ENCODE measurements around the gene SNAPC3. TPM values are rescaled to one million over a fixed set of nuclear protein-coding genes. Genes with fewer than 3 reads are reported as not detected.
"Not testable (repeated sequence)": the region's sequence is repeated elsewhere in the genome, so short reads cannot be mapped to it uniquely, and the experiment has no call there.

Gene SNAPC3
- total RNA-seq = 30.9 TPM
- long read RNA-seq, full-length matches to known transcripts = 41 of 57 reads
- long read RNA-seq, partial matches to known transcripts = 6 of 57 reads
- long read RNA-seq, other reads (novel, unspliced or antisense) = 10 of 57 reads

- DNase-seq = peak; percentile 97
- peak; percentile 100 for ATAC-seq
Observed at GRCh38 chr9:15422372-15423230, at the start of gene SNAPC3. TSS of gene SNAPC3 (plus strand) at chr9:15422876. CDS start at chr9:15422880, 4 bp downstream.

GRCh38 chr9:15373881-15374280, 48.8 kb upstream of the SNAPC3 start:
- no peak for ATAC-seq
- no peak for DNase-seq
- intact Hi-C loops (cut with micrococcal nuclease) = no loop called here

More at GRCh38 chr9:15422372-15423230, at the start of gene SNAPC3:
- intact Hi-C loops (cut with micrococcal nuclease) = loop anchor here (10.0 kb wide), 1 partner anchor 118 kb away; the partner anchor contains the start of gene TTC39B

- intact Hi-C loops (cut with micrococcal nuclease) = no loop called here
- ATAC-seq (no peak), DNase-seq (no peak)
Observed at GRCh38 chr9:15374310-15374709, 48.4 kb upstream of the SNAPC3 start.

GRCh38 chr9:15374825-15375224, 47.9 kb upstream of the SNAPC3 start:
- no peak for ATAC-seq

GRCh38 chr9:15377625-15378540, 44.8 kb upstream of the SNAPC3 start:
- intact Hi-C loops (cut with micrococcal nuclease) = no loop called here
- no peak for ATAC-seq
- no peak for DNase-seq

More at GRCh38 chr9:15374825-15375224, 47.9 kb upstream of the SNAPC3 start:
- DNase-seq = no peak
- intact Hi-C loops (cut with micrococcal nuclease) = no loop called here

GRCh38 chr9:15379317-15379716, 43.4 kb upstream of the SNAPC3 start:
- DNase-seq; ATAC-seq; intact Hi-C loops (cut with micrococcal nuclease): not testable (repeated sequence)

- DNase-seq; intact Hi-C loops (cut with micrococcal nuclease); ATAC-seq: not testable (repeated sequence)
Observed at GRCh38 chr9:15379888-15380287, 42.8 kb upstream of the SNAPC3 start.

- DNase-seq = no peak
- intact Hi-C loops (cut with micrococcal nuclease) = no loop called here
- no peak for ATAC-seq
Observed at GRCh38 chr9:15381491-15381890, 41.2 kb upstream of the SNAPC3 start.

- ATAC-seq = no peak
- intact Hi-C loops (cut with micrococcal nuclease) = no loop called here
Observed at GRCh38 chr9:15386465-15386864, 36.2 kb upstream of the SNAPC3 start.

GRCh38 chr9:15389173-15389572, 33.5 kb upstream of the SNAPC3 start:
- intact Hi-C loops (cut with micrococcal nuclease) = no loop called here
- ATAC-seq (no peak), DNase-seq (no peak)

More at GRCh38 chr9:15386465-15386864, 36.2 kb upstream of the SNAPC3 start:
- DNase-seq = no peak

- DNase-seq (no peak), ATAC-seq (no peak)
- intact Hi-C loops (cut with micrococcal nuclease) = no loop called here
Observed at GRCh38 chr9:15389631-15390030, 33.0 kb upstream of the SNAPC3 start.

- intact Hi-C loops (cut with micrococcal nuclease) = no loop called here
- DNase-seq (no peak), ATAC-seq (no peak)
Observed at GRCh38 chr9:15390201-15390600, 32.5 kb upstream of the SNAPC3 start.

- ATAC-seq (no peak), DNase-seq (no peak)
- intact Hi-C loops (cut with micrococcal nuclease) = no loop called here
Observed at GRCh38 chr9:15392363-15392762, 30.3 kb upstream of the SNAPC3 start.

GRCh38 chr9:15400281-15400941, 22.3 kb upstream of the SNAPC3 start:
- intact Hi-C loops (cut with micrococcal nuclease) = no loop called here
- no peak for ATAC-seq
- DNase-seq = no peak

GRCh38 chr9:15401266-15401665, 21.4 kb upstream of the SNAPC3 start:
- DNase-seq (no peak), ATAC-seq (no peak)
- intact Hi-C loops (cut with micrococcal nuclease) = no loop called here

GRCh38 chr9:15403155-15403554, 19.5 kb upstream of the SNAPC3 start:
- ATAC-seq (no peak), DNase-seq (no peak)
- intact Hi-C loops (cut with micrococcal nuclease) = no loop called here

- intact Hi-C loops (cut with micrococcal nuclease) = no loop called here
- DNase-seq (no peak), ATAC-seq (no peak)
Observed at GRCh38 chr9:15404171-15404570, 18.5 kb upstream of the SNAPC3 start.

- intact Hi-C loops (cut with micrococcal nuclease) = no loop called here
- ATAC-seq = no peak
- DNase-seq = no peak
Observed at GRCh38 chr9:15416880-15417279, 5.8 kb upstream of the SNAPC3 start.

GRCh38 chr9:15417626-15418025, 5.0 kb upstream of the SNAPC3 start:
- no peak for ATAC-seq
- DNase-seq = no peak
- intact Hi-C loops (cut with micrococcal nuclease) = no loop called here
